SK-N-SH (cell line): Measurements from ENCODE around the gene FMNL1. TPM values are rescaled to one million over a fixed set of nuclear protein-coding genes. Genes with fewer than 3 reads are reported as not detected.

ENCODE experiments used
- CTCF ChIA-PET: fragments of 300-600, 350-600 bp; formaldehyde crosslinking; extraction: SDS; loops from one replicate; lab custom pipeline; 2021; lab: Yijun Ruan, JAX
- POLR2A ChIA-PET: fragments of 350-600 bp; sonication (Branson Sonifier 250); formaldehyde crosslinking; extraction: SDS; loops from one replicate; lab custom pipeline; 2020; ENCODE audit warnings: antibody characterized with exemption, inconsistent platforms; lab: Yijun Ruan, JAX
- DNase-seq: peaks from one replicate; pipeline ENCODE4 v3.0.0; 2012
- H2AFZ ChIP-seq: fragments of 200-600 bp; sonication (generic); 2 replicates; pipeline ENCODE4 v1.8.1; 2016; ENCODE audit warnings: antibody characterized with exemption, mild to moderate bottlenecking, low read depth
- H3F3A ChIP-seq: fragments of 200-600 bp; sonication (generic); replicated peaks from 2 replicates; pipeline ENCODE3; 2016; ENCODE audit warnings: antibody characterized with exemption, mild to moderate bottlenecking; ENCODE audit not compliant: insufficient read depth
- H3K27ac ChIP-seq, 2 experiments: fragments of 200-500 bp in 1 of 2; fragments of 200-600 bp in 1 of 2; sonication (Bioruptor generic) in 1 of 2; sonication (generic), shearing (Covaris generic) in 1 of 2; 2 replicates each; pipeline versions ENCODE4 v1.5.1 to v1.6.1; 2014 to 2016; ENCODE audit warnings: low read depth in 2 of 2, inconsistent platforms in 1 of 2, low read length in 1 of 2, mild to moderate bottlenecking in 1 of 2, mixed read lengths in 1 of 2
- H3K27me3 ChIP-seq: fragments of 200-600 bp; sonication (generic), shearing (Covaris generic); 2 replicates; pipeline ENCODE4 v1.6.1; 2016; ENCODE audit warnings: mixed run types; ENCODE audit not compliant: insufficient read depth
- H3K36me3 ChIP-seq, 2 experiments: fragments of 200-500 bp in 1 of 2; fragments of 200-600 bp in 1 of 2; sonication (Bioruptor generic) in 1 of 2; sonication (generic) in 1 of 2; replicated peaks in 1 of 2; 2 replicates each; pipeline versions ENCODE3 to v1.5.1; 2014 to 2016; ENCODE audit warnings: low read length in 1 of 2, mild to moderate bottlenecking in 1 of 2; ENCODE audit not compliant: insufficient read depth in 2 of 2, control insufficient read depth in 1 of 2
- H3K4me1 ChIP-seq, 2 experiments: fragments of 200-500 bp in 1 of 2; fragments of 200-600 bp in 1 of 2; sonication (Bioruptor generic) in 1 of 2; sonication (generic), shearing (Covaris generic) in 1 of 2; 2 replicates each; pipeline versions ENCODE4 v1.5.1 to v1.6.1; 2014 to 2016; ENCODE audit warnings: low read depth in 1 of 2, low read length in 1 of 2, mixed run types in 1 of 2; ENCODE audit not compliant: insufficient read depth in 2 of 2, control insufficient read depth in 1 of 2
- H3K4me2 ChIP-seq: fragments of 200-600 bp; sonication (generic), shearing (Covaris generic); 2 replicates; pipeline ENCODE4 v1.6.1; 2017; ENCODE audit warnings: mixed run types
- H3K4me3 ChIP-seq, 2 experiments: fragments of 200-500 bp in 1 of 2; fragments of 200-600 bp in 1 of 2; sonication (Bioruptor generic) in 1 of 2; sonication (generic), shearing (Covaris generic) in 1 of 2; 2 replicates each; pipeline versions ENCODE4 v1.5.1 to v1.8.1; 2014 to 2016; ENCODE audit warnings: low read depth in 2 of 2, inconsistent platforms in 1 of 2, low read length in 1 of 2, mild to moderate bottlenecking in 1 of 2, mixed read lengths in 1 of 2, moderate library complexity in 1 of 2
- H3K79me2 ChIP-seq: fragments of 200-600 bp; sonication (generic); 2 replicates; pipeline ENCODE4 v1.8.1; 2017; ENCODE audit warnings: mild to moderate bottlenecking; ENCODE audit not compliant: insufficient read depth
- H3K9ac ChIP-seq: fragments of 200-600 bp; sonication (generic); 2 replicates; pipeline ENCODE4 v1.6.1; 2017; ENCODE audit warnings: mixed run types
- H3K9me2 ChIP-seq: fragments of 200-600 bp; sonication (generic); 2 replicates; pipeline ENCODE4 v1.6.1; 2017; ENCODE audit warnings: mixed run types
- H3K9me3 ChIP-seq: fragments of 200-600 bp; sonication (generic); 2 replicates; pipeline ENCODE4 v1.6.1; 2017; ENCODE audit warnings: mixed run types, mild to moderate bottlenecking, moderate library complexity
- H4K20me1 ChIP-seq: fragments of 200-600 bp; sonication (generic); 2 replicates; pipeline ENCODE4 v1.6.1; 2017; ENCODE audit warnings: mild to moderate bottlenecking, mixed run types; ENCODE audit not compliant: insufficient read depth
- EP300 ChIP-seq, 2 experiments: IDR thresholded peaks; 2 replicates each; pipeline versions ENCODE4 v1.4.0 to v1.6.1; 2012; ENCODE audit warnings: borderline replicate concordance in 1 of 2, low read depth in 1 of 2, low read length in 1 of 2
- FOSL2 ChIP-seq: IDR thresholded peaks from 2 replicates; pipeline ENCODE4 v1.4.0; 2012; ENCODE audit warnings: low read depth, mild to moderate bottlenecking, moderate library complexity, borderline replicate concordance
- FOXJ3 ChIP-seq: sonication (generic); formaldehyde crosslinking; IDR thresholded peaks from 2 replicates; pipeline ENCODE4 v1.5.1; 2020; ENCODE audit warnings: mild to moderate bottlenecking, missing genetic modification reagents
- GATA2 ChIP-seq: sonication (generic); formaldehyde crosslinking; IDR thresholded peaks from 2 replicates; pipeline ENCODE4 v1.5.0; 2020; ENCODE audit warnings: mild to moderate bottlenecking, missing genetic modification reagents
- JUND ChIP-seq: IDR thresholded peaks from 2 replicates; pipeline ENCODE4 v1.4.0; 2012
- NRF1 ChIP-seq: IDR thresholded peaks from 2 replicates; pipeline ENCODE4 v1.6.1; 2012; ENCODE audit warnings: low read depth, mild to moderate bottlenecking, low read length
- SIN3A ChIP-seq: IDR thresholded peaks from 2 replicates; pipeline ENCODE4 v1.6.1; 2012; ENCODE audit warnings: low read depth, mild to moderate bottlenecking, low read length, moderate library complexity, borderline replicate concordance
- WGBS: methylation state at CpG from one replicate; pipeline ENCODE4 v1.1.6; 2017; ENCODE audit warnings: low lambda C conversion rate; 5-methylcytosine and 5-hydroxymethylcytosine counted together
- polyA plus RNA-seq, 3 experiments: library from polyadenylated mRNA; depleted of rRNA; stranded (reverse); fragments of >200 nt; gene quantifications; 2 replicates each; pipeline ENCODE4 v1.2.3, GENCODE V29; 2012
- TF ChIP-seq, protein P1 (sequence below): fragments of 200-600 bp; sonication (generic); IDR thresholded peaks from 2 replicates; pipeline ENCODE4 v1.6.1; 2017; ENCODE audit warnings: antibody characterized with exemption, mild to moderate bottlenecking, moderate library complexity
- TF ChIP-seq, protein P2 (sequence below): IDR thresholded peaks from 2 replicates; pipeline ENCODE4 v1.4.0; 2012; ENCODE audit warnings: low read depth, borderline replicate concordance
- TF ChIP-seq, protein P3 (sequence below): IDR thresholded peaks from 2 replicates; pipeline ENCODE4 v1.4.0; 2012; ENCODE audit warnings: low read depth

FMNL1 gene
- polyA plus RNA-seq, 1 of the 3 experiments (the other 2 are of a cell fraction) = 2.8 TPM

DNA sequence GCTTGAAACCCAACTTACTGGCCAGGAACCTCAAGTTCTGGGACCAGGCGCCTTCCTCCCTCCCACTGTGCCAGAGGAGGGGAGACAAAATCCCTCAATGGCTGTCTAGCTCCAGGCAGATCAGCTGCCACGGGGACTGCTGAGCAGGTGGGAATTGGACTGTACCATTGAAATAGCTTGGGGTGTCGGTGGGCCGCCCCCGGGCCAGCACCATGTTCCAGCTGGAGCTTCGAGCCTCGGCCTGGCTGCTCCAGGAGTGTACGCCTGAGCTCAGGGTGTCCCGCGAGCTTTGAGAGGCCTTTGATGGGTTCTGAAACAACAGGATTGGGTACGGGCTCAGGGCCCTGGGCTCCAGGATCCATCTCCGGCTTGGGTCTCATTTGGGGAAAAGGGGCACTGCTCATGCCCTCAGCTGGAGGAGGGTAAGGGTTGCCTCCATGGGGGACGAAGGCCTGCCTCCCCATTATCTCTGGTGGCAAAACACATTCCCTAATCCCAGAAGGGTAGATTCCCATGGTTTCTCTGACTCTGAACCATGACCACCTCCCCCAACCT, 44.8 kb downstream of the FMNL1 start (continued):
- TF ChIP-seq, protein P1, sequence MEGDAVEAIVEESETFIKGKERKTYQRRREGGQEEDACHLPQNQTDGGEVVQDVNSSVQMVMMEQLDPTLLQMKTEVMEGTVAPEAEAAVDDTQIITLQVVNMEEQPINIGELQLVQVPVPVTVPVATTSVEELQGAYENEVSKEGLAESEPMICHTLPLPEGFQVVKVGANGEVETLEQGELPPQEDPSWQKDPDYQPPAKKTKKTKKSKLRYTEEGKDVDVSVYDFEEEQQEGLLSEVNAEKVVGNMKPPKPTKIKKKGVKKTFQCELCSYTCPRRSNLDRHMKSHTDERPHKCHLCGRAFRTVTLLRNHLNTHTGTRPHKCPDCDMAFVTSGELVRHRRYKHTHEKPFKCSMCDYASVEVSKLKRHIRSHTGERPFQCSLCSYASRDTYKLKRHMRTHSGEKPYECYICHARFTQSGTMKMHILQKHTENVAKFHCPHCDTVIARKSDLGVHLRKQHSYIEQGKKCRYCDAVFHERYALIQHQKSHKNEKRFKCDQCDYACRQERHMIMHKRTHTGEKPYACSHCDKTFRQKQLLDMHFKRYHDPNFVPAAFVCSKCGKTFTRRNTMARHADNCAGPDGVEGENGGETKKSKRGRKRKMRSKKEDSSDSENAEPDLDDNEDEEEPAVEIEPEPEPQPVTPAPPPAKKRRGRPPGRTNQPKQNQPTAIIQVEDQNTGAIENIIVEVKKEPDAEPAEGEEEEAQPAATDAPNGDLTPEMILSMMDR = no peak

DNA sequence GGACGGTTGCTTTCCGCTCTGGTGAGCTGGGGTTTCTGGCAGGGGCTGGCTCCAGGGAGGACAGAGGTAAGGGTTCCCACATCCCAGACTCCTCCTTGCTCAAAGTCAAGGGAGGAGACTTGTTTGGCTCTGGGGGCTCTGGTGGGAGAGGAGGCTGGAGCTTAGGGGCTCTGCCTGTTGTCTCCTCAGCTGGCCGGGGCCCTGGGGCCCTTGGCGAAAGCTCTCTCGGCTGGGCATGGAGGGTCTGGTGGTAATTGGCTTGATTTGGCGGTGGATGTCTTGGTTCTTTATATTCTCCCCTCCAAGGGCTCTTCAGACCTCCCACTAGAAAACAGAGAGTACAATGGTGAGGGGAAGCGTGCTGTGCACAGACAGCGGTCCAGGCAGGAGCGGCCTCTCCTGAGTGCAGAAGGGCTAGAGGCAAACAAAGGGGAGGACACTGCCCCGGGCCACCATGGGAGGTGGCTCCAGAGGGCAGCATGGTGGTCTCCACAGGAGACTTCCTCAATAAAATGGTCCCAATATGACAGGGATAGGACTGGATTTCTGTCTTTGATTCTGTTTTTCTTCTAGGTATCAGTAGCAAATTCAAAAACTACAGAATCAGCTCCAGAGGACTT, 45.9 kb downstream of the FMNL1 start:
- H3K9me3 ChIP-seq = no peaks in the 10 kb centered on the region
- peaks cover 34% of the 10 kb centered on the region for H4K20me1 ChIP-seq
- no peak overlapping the region for H3K4me3 ChIP-seq
- CTCF ChIA-PET = interaction anchor here (1.1 to 3.3 kb wide), 5 partner anchors 9 to 132 kb away, joined by 3 to 15 read pairs (median 7); partner anchors contain the start of gene ACBD4
- H3K27me3 ChIP-seq = no peaks in the 10 kb centered on the region
- TF ChIP-seq FOSL2 (no peak), JUND (no peak), SIN3A (no peak), GATA2 (CRISPR knock-in tag) (no peak), NRF1 (no peak), FOXJ3 (CRISPR knock-in tag) (no peak), EP300 (IDR thresholded peaks at IDR 0.05; ENCODE audit: borderline replicate concordance in 1 of 2, low read depth in 1 of 2, low read length in 1 of 2) (no peak)
- TF ChIP-seq, protein P2, sequence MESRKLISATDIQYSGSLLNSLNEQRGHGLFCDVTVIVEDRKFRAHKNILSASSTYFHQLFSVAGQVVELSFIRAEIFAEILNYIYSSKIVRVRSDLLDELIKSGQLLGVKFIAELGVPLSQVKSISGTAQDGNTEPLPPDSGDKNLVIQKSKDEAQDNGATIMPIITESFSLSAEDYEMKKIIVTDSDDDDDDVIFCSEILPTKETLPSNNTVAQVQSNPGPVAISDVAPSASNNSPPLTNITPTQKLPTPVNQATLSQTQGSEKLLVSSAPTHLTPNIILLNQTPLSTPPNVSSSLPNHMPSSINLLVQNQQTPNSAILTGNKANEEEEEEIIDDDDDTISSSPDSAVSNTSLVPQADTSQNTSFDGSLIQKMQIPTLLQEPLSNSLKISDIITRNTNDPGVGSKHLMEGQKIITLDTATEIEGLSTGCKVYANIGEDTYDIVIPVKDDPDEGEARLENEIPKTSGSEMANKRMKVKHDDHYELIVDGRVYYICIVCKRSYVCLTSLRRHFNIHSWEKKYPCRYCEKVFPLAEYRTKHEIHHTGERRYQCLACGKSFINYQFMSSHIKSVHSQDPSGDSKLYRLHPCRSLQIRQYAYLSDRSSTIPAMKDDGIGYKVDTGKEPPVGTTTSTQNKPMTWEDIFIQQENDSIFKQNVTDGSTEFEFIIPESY = no peak
- TF ChIP-seq, protein P3, sequence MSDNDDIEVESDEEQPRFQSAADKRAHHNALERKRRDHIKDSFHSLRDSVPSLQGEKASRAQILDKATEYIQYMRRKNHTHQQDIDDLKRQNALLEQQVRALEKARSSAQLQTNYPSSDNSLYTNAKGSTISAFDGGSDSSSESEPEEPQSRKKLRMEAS = no peak
- TF ChIP-seq, all 33 proteins: peak for 0
- POLR2A ChIA-PET = no interaction called here
- no peaks in the 10 kb centered on the region for H3K9me2 ChIP-seq
- H3F3A ChIP-seq = peaks cover 33% of the 10 kb centered on the region
- no peak overlapping the region for H3K4me2 ChIP-seq
- H2AFZ ChIP-seq = no peak overlapping the region
- no peak for DNase-seq
- no peaks in the 10 kb centered on the region for H3K79me2 ChIP-seq
- WGBS = 97% methylated on average over 5 of the region's 10 CpGs
- H3K9ac ChIP-seq = no peak overlapping the region
- peaks cover 63 to 70% of the 10 kb centered on the region in 2 experiments for H3K36me3 ChIP-seq
- peak overlapping the region in 1 of 2 experiments; percentile 84; a peak in 1 of 4 replicates for H3K27ac ChIP-seq
- H3K4me1 ChIP-seq = peaks cover 0 to 9% of the 10 kb centered on the region in 2 experiments; a peak in 2 of 4 replicates
